ENCODE data around the gene ECE1.

The ECE1 gene

GRCh38 chr1:21332554-21333311 is 42.5 kb upstream of the ECE1 start:
- no peak overlapping the region for H3K4me3 ChIP-seq (ENCODE audit: low read depth, low read length)
- POLR2A ChIA-PET: interaction anchor here (1.1 kb wide), 1 partner anchor 34 kb away, joined by 3 read pairs; no protein-coding TSS in a partner anchor
- CTCF ChIA-PET: interaction anchor here (1.0 to 9.4 kb wide), 9 partner anchors 9 to 101 kb away, joined by 3 to 163 read pairs (median 11); no protein-coding TSS in a partner anchor
- no peak for TF ChIP-seq CTCF (IDR thresholded peaks at IDR 0.05; ENCODE audit: insufficient read depth, low read length, missing control alignments)
- no peak for DNase-seq (ENCODE audit: low read depth, low spot score)

GRCh38 chr1:21331752-21332478 is 41.7 kb upstream of the ECE1 start:
- CTCF ChIA-PET: interaction anchor here (1.0 to 9.4 kb wide), 5 partner anchors 8 to 100 kb away, joined by 3 to 163 read pairs (median 12); no protein-coding TSS in a partner anchor
- no peak for DNase-seq (ENCODE audit: low read depth, low spot score)

GRCh38 chr1:21330544-21330943 is 40.3 kb upstream of the ECE1 start:
- DNase-seq (ENCODE audit: low read depth, low spot score): no peak
- TF ChIP-seq CTCF (IDR thresholded peaks at IDR 0.05; ENCODE audit: insufficient read depth, low read length, missing control alignments): no peak
- POLR2A ChIA-PET: no interaction called here
- H3K4me3 ChIP-seq (ENCODE audit: low read depth, low read length): no peak overlapping the region
- CTCF ChIA-PET: interaction anchor here (2.3 to 9.4 kb wide), 2 partner anchors 60 to 76 kb away, joined by 12 to 163 read pairs; no protein-coding TSS in a partner anchor

More at GRCh38 chr1:21331752-21332478, 41.7 kb upstream of the ECE1 start:
- no peak overlapping the region for H3K4me3 ChIP-seq (ENCODE audit: low read depth, low read length)
- no peak for TF ChIP-seq CTCF (IDR thresholded peaks at IDR 0.05; ENCODE audit: insufficient read depth, low read length, missing control alignments)
- POLR2A ChIA-PET: no interaction called here

- no peak overlapping the region for H3K4me3 ChIP-seq (ENCODE audit: low read depth, low read length)
- ChIA-PET CTCF (interaction anchor here (2.3 kb wide), 1 partner anchor 59 kb away, joined by 12 read pairs; no protein-coding TSS in a partner anchor), POLR2A (no interaction called here)
- no peak for DNase-seq (ENCODE audit: low read depth, low spot score)
- TF ChIP-seq CTCF (IDR thresholded peaks at IDR 0.05; ENCODE audit: insufficient read depth, low read length, missing control alignments): no peak
Observed at GRCh38 chr1:21329209-21329844, 39.1 kb upstream of the ECE1 start.

- no peak overlapping the region for H3K4me3 ChIP-seq (ENCODE audit: low read depth, low read length)
- ChIA-PET CTCF (interaction anchor here (1.9 to 8.8 kb wide), 3 partner anchors 8 to 72 kb away, joined by 8 to 119 read pairs (median 22); no protein-coding TSS in a partner anchor), POLR2A (no interaction called here)
- no peak for TF ChIP-seq CTCF (IDR thresholded peaks at IDR 0.05; ENCODE audit: insufficient read depth, low read length, missing control alignments)
- DNase-seq (ENCODE audit: low read depth, low spot score): no peak
Observed at GRCh38 chr1:21327566-21328323, 37.5 kb upstream of the ECE1 start.
